GM23338 (cell line): ENCODE results near the gene ADSS1.

ENCODE experiments used
- CREB1 ChIP-seq: fragments of 250-450 bp; sonication (Bioruptor Pico); IDR thresholded peaks from 2 replicates; pipeline ENCODE4 v1.5.0; 2020; ENCODE audit warnings: low read depth, mild to moderate bottlenecking, moderate library complexity
- CTCF ChIP-seq, 2 experiments: fragments of 200-600 bp in 1 of 2; sonication (generic) in 1 of 2; conservative IDR thresholded peaks; 2 replicates each; pipeline versions ENCODE4 v1.5.1 to v1.6.1; 2016 to 2017; ENCODE audit warnings: antibody characterized with exemption in 2 of 2, low read depth in 2 of 2, mild to moderate bottlenecking in 2 of 2, moderate library complexity in 1 of 2
- EZH2 ChIP-seq: fragments of 200-600 bp; sonication (generic); IDR thresholded peaks from one replicate; pipeline ENCODE4 v1.8.0; 2017; ENCODE audit warnings: antibody characterized with exemption, mild to moderate bottlenecking, low read depth; ENCODE audit not compliant: unreplicated experiment
- EZH2phosphoT487 ChIP-seq: fragments of 200-600 bp; sonication (generic); IDR thresholded peaks from one replicate; pipeline ENCODE4 v1.8.1; 2018; ENCODE audit warnings: antibody characterized with exemption; ENCODE audit not compliant: unreplicated experiment
- JUNB ChIP-seq: IDR thresholded peaks from one replicate; pipeline ENCODE4 v1.6.1; 2016; ENCODE audit warnings: antibody characterized with exemption; ENCODE audit not compliant: unreplicated experiment
- POLR2AphosphoS5 ChIP-seq: IDR thresholded peaks from 2 replicates; pipeline ENCODE4 v1.6.1; 2016; ENCODE audit warnings: antibody characterized with exemption, low read depth
- ZNF114 ChIP-seq: fragments of 250-450 bp; sonication (Bioruptor Pico); IDR thresholded peaks from 2 replicates; pipeline ENCODE4 v1.5.0; 2020; ENCODE audit warnings: mild to moderate bottlenecking, moderate library complexity
- ZNF331 ChIP-seq: fragments of 250-450 bp; sonication (Bioruptor Pico); IDR thresholded peaks from 2 replicates; pipeline ENCODE4 v1.5.0; 2020; ENCODE audit warnings: low read depth, mild to moderate bottlenecking, moderate library complexity
- TF ChIP-seq, protein P1 (sequence below): IDR thresholded peaks from one replicate; pipeline ENCODE4 v1.6.1; 2018; ENCODE audit warnings: antibody characterized with exemption; ENCODE audit not compliant: unreplicated experiment

DNA sequence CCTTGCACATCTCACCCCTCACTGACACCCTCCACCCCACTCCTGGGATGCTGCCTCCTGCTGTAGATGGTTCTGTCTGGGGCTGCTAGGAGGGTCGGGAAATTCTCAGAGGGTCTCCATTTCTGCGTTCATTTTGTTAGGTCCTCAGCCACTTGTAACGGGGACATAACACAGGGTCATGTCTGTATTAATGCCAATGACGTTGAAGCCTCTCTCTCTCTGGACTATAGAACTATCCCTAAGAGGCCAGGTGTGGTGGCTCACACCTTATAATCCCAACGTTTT is 43.5 kb downstream of the ADSS1 start:
- TF ChIP-seq CTCF (conservative IDR thresholded peaks at IDR 0.05; ENCODE audit: low read depth in 2 of 2): no peak
- TF ChIP-seq EZH2: no peak
- TF ChIP-seq, protein P1, sequence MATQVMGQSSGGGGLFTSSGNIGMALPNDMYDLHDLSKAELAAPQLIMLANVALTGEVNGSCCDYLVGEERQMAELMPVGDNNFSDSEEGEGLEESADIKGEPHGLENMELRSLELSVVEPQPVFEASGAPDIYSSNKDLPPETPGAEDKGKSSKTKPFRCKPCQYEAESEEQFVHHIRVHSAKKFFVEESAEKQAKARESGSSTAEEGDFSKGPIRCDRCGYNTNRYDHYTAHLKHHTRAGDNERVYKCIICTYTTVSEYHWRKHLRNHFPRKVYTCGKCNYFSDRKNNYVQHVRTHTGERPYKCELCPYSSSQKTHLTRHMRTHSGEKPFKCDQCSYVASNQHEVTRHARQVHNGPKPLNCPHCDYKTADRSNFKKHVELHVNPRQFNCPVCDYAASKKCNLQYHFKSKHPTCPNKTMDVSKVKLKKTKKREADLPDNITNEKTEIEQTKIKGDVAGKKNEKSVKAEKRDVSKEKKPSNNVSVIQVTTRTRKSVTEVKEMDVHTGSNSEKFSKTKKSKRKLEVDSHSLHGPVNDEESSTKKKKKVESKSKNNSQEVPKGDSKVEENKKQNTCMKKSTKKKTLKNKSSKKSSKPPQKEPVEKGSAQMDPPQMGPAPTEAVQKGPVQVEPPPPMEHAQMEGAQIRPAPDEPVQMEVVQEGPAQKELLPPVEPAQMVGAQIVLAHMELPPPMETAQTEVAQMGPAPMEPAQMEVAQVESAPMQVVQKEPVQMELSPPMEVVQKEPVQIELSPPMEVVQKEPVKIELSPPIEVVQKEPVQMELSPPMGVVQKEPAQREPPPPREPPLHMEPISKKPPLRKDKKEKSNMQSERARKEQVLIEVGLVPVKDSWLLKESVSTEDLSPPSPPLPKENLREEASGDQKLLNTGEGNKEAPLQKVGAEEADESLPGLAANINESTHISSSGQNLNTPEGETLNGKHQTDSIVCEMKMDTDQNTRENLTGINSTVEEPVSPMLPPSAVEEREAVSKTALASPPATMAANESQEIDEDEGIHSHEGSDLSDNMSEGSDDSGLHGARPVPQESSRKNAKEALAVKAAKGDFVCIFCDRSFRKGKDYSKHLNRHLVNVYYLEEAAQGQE: no peak
- TF ChIP-seq EZH2phosphoT487: no peak
- no peak for TF ChIP-seq POLR2AphosphoS5
- no peak for TF ChIP-seq CREB1
- TF ChIP-seq JUNB: no peak
- no peak for TF ChIP-seq ZNF114 (CRISPR knock-in tag)
- no peak for TF ChIP-seq ZNF331 (CRISPR knock-in tag)
